ENCODE results near the gene FLT3LG.
A peak's percentile ranks its signal among the peaks of the same experiment; 100 is the strongest.

FLT3LG gene

GRCh38 chr19:49512970-49513745 is 39.1 kb downstream of the FLT3LG start:
- DNase-seq (ENCODE audit: low read depth) = no peak

- DNase-seq (ENCODE audit: low read depth) = no peak
Observed at GRCh38 chr19:49513746-49514118, 39.7 kb downstream of the FLT3LG start.

GRCh38 chr19:49514151-49514550 is 40.1 kb downstream of the FLT3LG start:
- DNase-seq (ENCODE audit: low read depth) = no peak

GRCh38 chr19:49515767-49516166 is 41.8 kb downstream of the FLT3LG start:
- no peak for DNase-seq (ENCODE audit: low read depth)

- DNase-seq (ENCODE audit: low read depth) = no peak
Observed at GRCh38 chr19:49518033-49518432, 44.0 kb downstream of the FLT3LG start.

GRCh38 chr19:49520705-49521319 is 46.8 kb downstream of the FLT3LG start:
- no peak for DNase-seq (ENCODE audit: low read depth)

GRCh38 chr19:49524812-49525455 is 50.9 kb downstream of the FLT3LG start:
- no peak for DNase-seq (ENCODE audit: low read depth)

- no peak for DNase-seq (ENCODE audit: low read depth)
Observed at GRCh38 chr19:49528211-49528771, 54.3 kb downstream of the FLT3LG start.

- DNase-seq (ENCODE audit: low read depth) = no peak
Observed at GRCh38 chr19:49530708-49531107, 56.7 kb downstream of the FLT3LG start.

GRCh38 chr19:49533551-49534488 is 59.8 kb downstream of the FLT3LG start:
- DNase-seq (ENCODE audit: low read depth) = peak; percentile 73

GRCh38 chr19:49534632-49535385 is 60.8 kb downstream of the FLT3LG start:
- DNase-seq (ENCODE audit: low read depth) = no peak

Data from stimulated activated CD8-positive, alpha-beta memory T cell treated with anti-CD3 and anti-CD28 coated beads, Interleukin-4, amount 100 ng/mL, for 24 hours (primary cell).